Mucosa of gallbladder (tissue), 1 donor: ENCODE results near the gene CADM4. TPM values are rescaled to one million over a fixed set of nuclear protein-coding genes. Genes with fewer than 3 reads are reported as not detected.

Experiments used
- DNase-seq: peaks from one replicate; pipeline ENCODE4 v3.0.0-alpha.2; 2020; ENCODE audit warnings: low spot score
- total RNA-seq: library from RNA; stranded (reverse); gene quantifications from one replicate; pipeline ENCODE4 v1.2.1, GENCODE V29; 2021
- donor health status: DM: no; HTN: no; CAD: no.

Gene CADM4
- total RNA-seq, 1 donor from 2014 or later = 20.6 TPM

DNA sequence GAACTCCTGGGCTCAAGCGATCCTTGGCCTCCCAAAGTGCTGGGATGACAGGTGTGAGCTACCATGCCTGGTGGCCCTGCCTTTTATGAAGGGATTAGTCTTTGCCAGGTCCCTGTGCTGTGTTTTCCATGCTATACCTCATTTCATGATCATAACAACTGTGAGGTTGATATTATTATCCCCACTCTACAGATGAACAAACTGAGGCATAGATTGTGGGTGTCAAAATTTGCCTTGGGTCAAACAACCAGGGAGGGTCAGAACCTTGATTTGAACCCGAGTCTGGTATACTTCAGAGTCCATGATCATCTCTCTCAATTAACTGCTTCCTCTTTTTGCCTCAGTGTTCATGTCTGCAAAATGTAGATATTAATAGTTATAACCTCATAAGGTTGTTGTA is 57.2 kb downstream of the CADM4 start:
- no peak for DNase-seq

DNA sequence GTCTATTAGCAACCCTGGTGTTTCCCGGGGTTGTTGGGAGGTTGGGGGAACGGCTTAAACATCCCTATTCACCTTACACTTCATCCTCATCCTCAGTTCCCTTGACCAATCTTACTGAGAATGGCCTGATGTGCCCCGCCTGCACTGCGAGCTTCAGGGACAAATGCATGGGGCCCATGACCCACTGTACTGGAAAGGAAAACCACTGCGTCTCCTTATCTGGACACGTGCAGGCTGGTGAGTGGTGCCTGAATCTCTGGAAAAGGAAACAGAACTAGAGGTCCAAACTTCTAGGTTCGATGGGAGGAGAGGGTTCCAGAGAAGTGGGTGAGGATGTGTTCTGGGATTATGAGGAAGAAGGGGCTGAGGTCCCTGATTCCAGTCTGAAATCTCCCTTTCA is 58.2 kb downstream of the CADM4 start:
- DNase-seq = no peak

DNA sequence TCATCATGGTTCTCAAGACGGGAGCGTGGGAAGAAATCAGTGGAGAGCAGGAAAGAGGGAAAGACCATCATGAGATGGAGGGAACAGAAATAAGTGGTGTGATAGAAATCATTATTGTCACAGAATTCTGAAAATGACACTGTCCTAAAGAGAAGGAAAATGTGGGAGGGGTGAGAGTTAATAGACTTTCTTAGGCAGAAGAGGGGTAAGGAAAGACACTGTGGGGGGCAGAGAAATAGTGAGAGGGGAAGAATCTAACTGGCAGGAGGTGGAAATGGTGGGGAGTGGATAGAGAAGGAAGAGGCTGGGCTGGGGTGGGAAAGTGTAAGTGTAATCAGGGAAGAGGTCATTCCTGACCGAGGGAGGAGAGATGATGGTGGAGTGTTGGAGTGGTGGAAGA is 60.9 kb downstream of the CADM4 start:
- DNase-seq = no peak

DNA sequence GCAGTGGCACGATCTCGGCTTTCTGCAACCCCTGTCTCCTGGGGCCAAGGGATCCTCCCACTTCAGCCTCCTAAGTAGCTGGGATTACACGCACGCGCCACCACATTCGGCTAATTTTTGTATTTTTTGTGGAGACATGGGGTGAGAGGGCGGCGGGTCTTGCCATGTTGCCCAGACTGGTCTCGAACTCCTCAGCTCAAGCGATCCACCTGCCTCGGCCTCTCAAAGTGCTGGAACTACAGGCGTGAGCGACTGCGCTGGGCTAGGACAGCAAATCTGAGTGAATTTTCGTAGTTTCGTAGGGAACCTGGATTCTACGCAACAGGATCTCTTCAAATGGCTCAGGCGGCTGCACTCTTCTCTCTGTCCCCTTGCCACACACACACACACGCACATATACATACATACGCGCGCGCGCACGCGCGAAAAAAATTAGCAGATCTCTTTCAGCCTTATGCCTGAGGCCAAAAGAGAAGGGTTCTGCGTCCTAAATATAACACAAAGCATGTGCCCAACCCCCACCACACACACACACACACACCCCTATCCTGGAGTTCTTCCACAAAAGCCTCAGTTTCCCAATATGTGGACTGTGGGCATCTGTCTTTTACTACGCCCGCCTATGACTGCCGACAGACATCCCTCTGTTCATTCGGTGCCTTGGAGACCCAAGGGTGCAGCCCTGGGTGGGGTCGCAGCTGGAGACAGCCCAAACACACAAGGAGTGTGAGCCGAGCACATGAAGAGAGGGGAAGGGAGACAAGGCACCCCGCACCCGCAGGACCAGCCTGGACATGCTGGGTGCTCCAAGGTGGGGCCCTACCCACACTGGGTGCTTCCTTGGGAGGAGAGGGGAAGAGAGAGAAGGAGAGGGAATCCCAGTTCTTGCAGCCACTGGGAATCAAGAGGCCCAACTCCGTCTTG is 63.4 kb downstream of the CADM4 start:
- DNase-seq = no peak

DNA sequence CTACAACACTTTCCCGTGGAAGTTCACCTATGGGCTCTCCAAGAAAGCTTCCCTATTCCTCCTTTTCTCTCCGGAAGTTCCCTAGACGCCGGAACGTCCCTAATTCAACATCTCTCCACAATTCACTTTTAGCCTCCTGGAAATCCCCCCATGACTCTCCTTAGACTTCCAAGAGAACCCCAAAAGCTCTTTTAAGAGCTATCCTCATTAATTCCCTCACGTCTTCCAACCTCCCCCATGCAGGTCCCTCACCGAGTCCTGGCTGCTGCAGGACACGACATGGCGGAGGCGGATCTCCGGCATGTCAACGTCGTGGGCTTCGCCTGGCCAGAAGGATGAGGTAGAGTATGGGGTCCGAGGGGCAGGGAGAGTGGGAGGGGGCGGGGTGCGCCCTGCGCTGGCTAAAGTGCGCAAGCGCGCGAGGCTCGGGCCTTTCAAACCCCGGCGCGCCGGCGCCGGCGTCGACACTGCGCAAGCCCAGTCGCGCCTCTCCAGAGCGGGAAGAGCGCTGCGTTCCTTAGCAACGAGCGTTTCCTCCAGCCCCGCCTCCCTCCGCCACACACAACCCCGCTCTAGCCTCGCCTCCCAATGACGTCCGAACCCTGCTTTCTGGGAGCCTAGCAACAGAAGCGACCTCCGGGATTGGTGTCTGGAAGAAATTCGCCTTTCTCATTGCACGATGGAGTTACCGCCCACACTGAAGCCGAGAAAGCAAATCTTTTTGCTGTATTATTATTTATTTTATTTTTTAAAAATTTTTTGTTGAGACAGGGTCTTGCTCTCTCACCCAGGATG is 64.3 kb downstream of the CADM4 start, which contains the start of the genes PINLYP and XRCC1:
Gene PINLYP (plus strand): TSS at position 646 of the 795 bp plus-strand sequence. CDS start 1,391 bp downstream, outside the sequence.
Gene XRCC1 (minus strand): TSS at position 372 of the 795 bp plus-strand sequence. CDS start 69 bp downstream, at position 303.
- peak; percentile 98 for DNase-seq

DNA sequence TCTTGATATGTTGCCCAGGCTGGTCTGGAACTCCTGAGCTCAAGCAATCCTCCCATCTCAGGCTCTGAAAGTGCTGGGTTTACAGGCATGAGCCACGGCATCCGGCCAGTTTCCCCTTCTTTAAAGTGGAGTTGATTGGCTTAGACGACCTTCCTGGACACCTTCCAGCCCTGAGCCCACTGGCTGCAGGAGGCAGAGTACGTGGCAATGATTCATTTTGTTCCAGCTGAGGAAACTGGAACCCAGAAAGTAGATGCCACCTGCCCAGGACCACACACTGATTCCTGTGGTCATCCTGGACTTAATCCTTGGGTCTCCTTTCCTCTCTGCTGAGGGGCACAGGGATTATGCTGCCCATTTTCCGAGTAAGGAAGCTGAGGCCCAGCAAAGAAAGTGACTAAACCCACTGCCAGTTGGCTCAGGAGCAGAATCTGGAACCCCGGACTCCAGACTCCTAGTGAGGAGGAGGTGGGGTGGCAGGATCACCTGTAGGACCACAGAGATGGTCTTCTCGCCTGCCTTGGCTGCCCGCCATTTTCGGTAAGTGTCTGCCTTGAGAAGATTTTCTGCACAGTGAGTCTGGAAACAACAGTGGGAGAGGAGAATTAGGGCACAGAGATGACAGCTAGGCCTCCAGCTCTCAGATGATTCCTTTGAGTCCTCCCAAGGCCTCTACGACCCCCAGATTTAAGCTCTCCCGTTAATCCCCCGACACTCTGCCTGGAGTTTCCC is 65.1 kb downstream of the CADM4 start:
- DNase-seq = no peak

Other genes starting within 250 kb of the CADM4 start
- gene TEX101, start 225.0 kb downstream of the CADM4 start, total RNA-seq = not detected
- 1.6 TPM for gene LYPD3, start 174.2 kb downstream of the CADM4 start, total RNA-seq
- gene PHLDB3, start 135.1 kb downstream of the CADM4 start, total RNA-seq = 35.3 TPM
- 55.4 TPM for gene ETHE1, start 112.6 kb downstream of the CADM4 start, total RNA-seq
- 4.1 TPM for gene ZNF575, start 106.7 kb downstream of the CADM4 start, total RNA-seq
- 33.6 TPM for gene XRCC1, start 64.3 kb downstream of the CADM4 start, total RNA-seq
- gene PINLYP, start 64.0 kb downstream of the CADM4 start, total RNA-seq = 13.3 TPM
- gene IRGQ, start 43.7 kb downstream of the CADM4 start, total RNA-seq = 35.7 TPM
- 17.9 TPM for gene ZNF576, start 43.3 kb downstream of the CADM4 start, total RNA-seq
- 0.52 TPM for gene SRRM5, start 27.8 kb downstream of the CADM4 start, total RNA-seq
- gene ZNF428, start 20.2 kb downstream of the CADM4 start, total RNA-seq = 54.4 TPM
- 46.3 TPM for gene PLAUR, start 30.3 kb upstream of the CADM4 start, total RNA-seq
- not detected for gene IRGC, start 76.2 kb upstream of the CADM4 start, total RNA-seq
- 71.4 TPM for gene SMG9, start 115.1 kb upstream of the CADM4 start, total RNA-seq
- 10.5 TPM for gene KCNN4, start 141.1 kb upstream of the CADM4 start, total RNA-seq
- gene LYPD5, start 162.6 kb upstream of the CADM4 start, total RNA-seq = 1.6 TPM
- 10.3 TPM for gene ZNF283, start 187.5 kb upstream of the CADM4 start, total RNA-seq
- 5.6 TPM for gene ZNF404, start 244.1 kb upstream of the CADM4 start, total RNA-seq